ENCODE data around the gene AUTS2. TPM values are rescaled to one million over a fixed set of nuclear protein-coding genes. Genes with fewer than 3 reads are reported as not detected.
"Not testable (repeated sequence)": the region's sequence is repeated elsewhere in the genome, so short reads cannot be mapped to it uniquely, and the experiment has no call there.

AUTS2 gene
- total RNA-seq, 1 experiment from 2014 or later: 42.1 TPM

- BruUV-seq (replicated peaks): no TSS peak
- Histone ChIP-seq H3K27me3 (replicated peaks; ENCODE audit: insufficient read depth, low read depth, low read length, poor library complexity) (no peaks in the 10 kb centered on the region), H3K4me1 (ENCODE audit: insufficient read depth, low read length, poor library complexity, severe bottlenecking) (no peaks in the 10 kb centered on the region), H3K4me3 (ENCODE audit: low read depth, low read length, poor library complexity, severe bottlenecking) (no peak overlapping the region), H3K9me3 (ENCODE audit: low read depth, low read length, poor library complexity, severe bottlenecking) (no peaks in the 10 kb centered on the region), H3K27ac (ENCODE audit: low read depth, low read length, poor library complexity, severe bottlenecking) (no peak overlapping the region), H3K36me3 (ENCODE audit: insufficient read depth, low read length, poor library complexity, severe bottlenecking) (no peaks in the 10 kb centered on the region)
- no peak for TF ChIP-seq CTCF (conservative IDR thresholded peaks at IDR 0.05; ENCODE audit: low read depth, low read length)
- TF ChIP-seq EZH2 (IDR thresholded peaks at IDR 0.05; ENCODE audit: borderline replicate concordance, low read depth, low read length, poor library complexity, severe bottlenecking): no peak
- ChIA-PET CTCF (no interaction called here), POLR2A (ENCODE audit: low non-redundant PET) (no interaction called here)
- no peak for DNase-seq (ENCODE audit: low spot score)
- intact Hi-C loops (cut with micrococcal nuclease; ENCODE audit: unreplicated experiment): no loop called here
Measured at GRCh38 chr7:70361821-70362220, 763.5 kb downstream of the AUTS2 start.

GRCh38 chr7:70364393-70364792 is 766.1 kb downstream of the AUTS2 start:
- H3K27ac ChIP-seq (ENCODE audit: low read depth, low read length, poor library complexity, severe bottlenecking); H3K4me1 ChIP-seq (ENCODE audit: insufficient read depth, low read length, poor library complexity, severe bottlenecking); H3K9me3 ChIP-seq (ENCODE audit: low read depth, low read length, poor library complexity, severe bottlenecking); DNase-seq (ENCODE audit: low spot score); H3K4me3 ChIP-seq (ENCODE audit: low read depth, low read length, poor library complexity, severe bottlenecking); intact Hi-C loops (cut with micrococcal nuclease; ENCODE audit: unreplicated experiment); POLR2A ChIA-PET (ENCODE audit: low non-redundant PET); BruUV-seq (replicated peaks); H3K36me3 ChIP-seq (ENCODE audit: insufficient read depth, low read length, poor library complexity, severe bottlenecking); H3K27me3 ChIP-seq (replicated peaks; ENCODE audit: insufficient read depth, low read depth, low read length, poor library complexity); CTCF ChIA-PET: not testable (repeated sequence)

GRCh38 chr7:70371652-70372051 is 773.4 kb downstream of the AUTS2 start:
- Histone ChIP-seq H3K4me3 (ENCODE audit: low read depth, low read length, poor library complexity, severe bottlenecking) (no peak overlapping the region), H3K27ac (ENCODE audit: low read depth, low read length, poor library complexity, severe bottlenecking) (no peak overlapping the region), H3K4me1 (ENCODE audit: insufficient read depth, low read length, poor library complexity, severe bottlenecking) (no peaks in the 10 kb centered on the region), H3K36me3 (ENCODE audit: insufficient read depth, low read length, poor library complexity, severe bottlenecking) (no peaks in the 10 kb centered on the region), H3K27me3 (replicated peaks; ENCODE audit: insufficient read depth, low read depth, low read length, poor library complexity) (no peaks in the 10 kb centered on the region), H3K9me3 (ENCODE audit: low read depth, low read length, poor library complexity, severe bottlenecking) (no peaks in the 10 kb centered on the region)
- POLR2A ChIA-PET (ENCODE audit: low non-redundant PET): no interaction called here
- DNase-seq (ENCODE audit: low spot score): no peak
- TF ChIP-seq CTCF (conservative IDR thresholded peaks at IDR 0.05; ENCODE audit: low read depth, low read length): no peak
- TF ChIP-seq EZH2 (IDR thresholded peaks at IDR 0.05; ENCODE audit: borderline replicate concordance, low read depth, low read length, poor library complexity, severe bottlenecking): no peak
- no TSS peak for BruUV-seq (replicated peaks)
- intact Hi-C loops (cut with micrococcal nuclease; ENCODE audit: unreplicated experiment): no loop called here
- CTCF ChIA-PET: no interaction called here

- CTCF ChIA-PET: no interaction called here
- H3K27ac ChIP-seq (ENCODE audit: low read depth, low read length, poor library complexity, severe bottlenecking): no peak overlapping the region
- intact Hi-C loops (cut with micrococcal nuclease; ENCODE audit: unreplicated experiment): no loop called here
Measured at GRCh38 chr7:70372768-70373515, 774.7 kb downstream of the AUTS2 start.

More at GRCh38 chr7:70372768-70373515, 774.7 kb downstream of the AUTS2 start:
- Histone ChIP-seq H3K36me3 (ENCODE audit: insufficient read depth, low read length, poor library complexity, severe bottlenecking) (no peaks in the 10 kb centered on the region), H3K9me3 (ENCODE audit: low read depth, low read length, poor library complexity, severe bottlenecking) (no peaks in the 10 kb centered on the region), H3K27me3 (replicated peaks; ENCODE audit: insufficient read depth, low read depth, low read length, poor library complexity) (no peaks in the 10 kb centered on the region), H3K4me3 (ENCODE audit: low read depth, low read length, poor library complexity, severe bottlenecking) (no peak overlapping the region), H3K4me1 (ENCODE audit: insufficient read depth, low read length, poor library complexity, severe bottlenecking) (no peaks in the 10 kb centered on the region)
- no TSS peak for BruUV-seq (replicated peaks)
- POLR2A ChIA-PET (ENCODE audit: low non-redundant PET): no interaction called here
- DNase-seq (ENCODE audit: low spot score): peak; percentile 52
- no peak for TF ChIP-seq EZH2 (IDR thresholded peaks at IDR 0.05; ENCODE audit: borderline replicate concordance, low read depth, low read length, poor library complexity, severe bottlenecking)
- TF ChIP-seq CTCF (conservative IDR thresholded peaks at IDR 0.05; ENCODE audit: low read depth, low read length): no peak

Data from A673 (cell line).